Amniotic stem cell (primary cell): ENCODE data around the gene BACH1.
A peak's percentile ranks its signal among the peaks of the same experiment; 100 is the strongest.
"Not testable (repeated sequence)": the region's sequence is repeated elsewhere in the genome, so short reads cannot be mapped to it uniquely, and the experiment has no call there.

Experiments
- DNase-seq: peaks from one replicate; lab custom pipeline; 2025; lab: John Stamatoyannopoulos, UW

BACH1 gene

DNA sequence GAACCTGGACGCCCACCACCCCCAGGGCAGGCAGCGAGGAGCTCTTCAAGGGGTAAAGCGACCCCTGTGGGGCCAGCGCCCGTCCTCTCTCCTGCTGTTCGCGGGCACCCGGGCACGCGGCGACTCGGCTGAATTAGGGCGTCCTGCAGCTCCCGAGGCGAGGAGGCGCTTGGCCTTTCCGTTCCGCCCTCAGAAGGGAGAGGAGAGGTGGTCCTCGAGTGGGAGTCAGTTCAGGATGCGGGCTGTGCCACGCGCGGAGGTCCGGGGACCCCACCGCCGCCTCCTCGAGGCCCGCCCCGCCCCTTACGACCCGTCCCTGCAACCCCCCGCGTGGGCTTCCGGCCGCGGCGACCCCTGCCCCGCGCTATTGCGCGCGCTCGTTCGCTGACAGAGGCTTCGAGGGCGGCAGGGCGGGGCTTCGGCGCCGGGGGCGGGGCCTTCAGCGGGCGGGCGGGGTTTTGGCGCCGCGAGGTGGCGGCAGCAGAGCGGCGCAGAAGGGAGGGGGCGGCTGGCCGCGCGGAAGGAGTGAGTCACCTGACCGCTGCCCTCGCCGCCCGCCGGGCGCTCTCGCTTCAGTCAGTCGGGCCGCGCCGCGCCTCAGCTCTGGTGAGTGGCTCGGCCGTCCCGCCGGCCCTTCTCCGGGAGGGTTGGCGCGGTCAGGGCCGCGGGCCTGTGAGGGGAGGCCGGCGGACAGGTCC lies at the start of gene BACH1:
TSS of gene BACH1 (plus strand) at position 575 of the 698 bp plus-strand sequence. CDS start 22,359 bp downstream, outside the sequence.
- peak; percentile 83 for DNase-seq

- not testable (repeated sequence) for DNase-seq
These were observed 49.4 kb upstream of the BACH1 start for GRCh38 chr21:29249289-29249688.

- DNase-seq: no peak
These were observed 48.1 kb upstream of the BACH1 start for GRCh38 chr21:29250636-29251035.

DNA sequence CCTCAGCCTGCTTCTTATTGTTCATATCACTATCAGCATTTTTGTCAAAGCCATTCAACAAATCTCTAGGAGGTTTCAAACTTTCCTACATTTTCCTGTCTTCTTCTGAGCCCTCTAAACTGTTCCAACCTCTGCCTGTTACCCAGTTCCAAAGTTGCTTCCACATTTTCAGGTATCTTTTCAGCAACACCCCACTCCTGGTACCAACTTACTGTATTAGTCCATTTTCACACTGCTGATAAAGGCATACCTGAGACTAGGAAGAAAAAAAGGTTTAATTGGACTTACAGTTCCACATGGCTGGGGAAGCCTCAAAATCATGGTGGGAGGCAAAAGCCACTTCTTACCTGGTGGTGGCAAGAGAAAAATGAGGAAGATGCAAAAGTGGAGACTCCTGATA lies 44.9 kb upstream of the BACH1 start:
- DNase-seq: not testable (repeated sequence)

DNA sequence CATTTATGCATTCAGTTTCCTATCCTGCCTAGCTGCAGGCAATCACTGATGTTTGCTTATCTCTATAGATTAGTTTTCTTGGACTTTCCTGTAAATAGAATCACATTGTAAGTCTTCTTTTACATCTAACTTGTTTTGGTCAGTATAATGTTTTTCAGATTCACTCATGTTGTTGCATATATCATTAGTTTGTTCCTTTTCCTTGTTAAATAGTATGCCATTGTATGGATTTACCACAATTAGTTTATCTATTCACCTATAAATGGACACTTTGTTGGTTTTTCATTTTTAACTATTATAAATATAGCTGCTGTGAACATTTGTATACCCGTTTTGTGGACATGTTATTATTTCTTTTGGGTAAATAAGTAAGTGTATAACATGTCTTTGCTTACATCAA lies 44.2 kb upstream of the BACH1 start:
- no peak for DNase-seq

DNA sequence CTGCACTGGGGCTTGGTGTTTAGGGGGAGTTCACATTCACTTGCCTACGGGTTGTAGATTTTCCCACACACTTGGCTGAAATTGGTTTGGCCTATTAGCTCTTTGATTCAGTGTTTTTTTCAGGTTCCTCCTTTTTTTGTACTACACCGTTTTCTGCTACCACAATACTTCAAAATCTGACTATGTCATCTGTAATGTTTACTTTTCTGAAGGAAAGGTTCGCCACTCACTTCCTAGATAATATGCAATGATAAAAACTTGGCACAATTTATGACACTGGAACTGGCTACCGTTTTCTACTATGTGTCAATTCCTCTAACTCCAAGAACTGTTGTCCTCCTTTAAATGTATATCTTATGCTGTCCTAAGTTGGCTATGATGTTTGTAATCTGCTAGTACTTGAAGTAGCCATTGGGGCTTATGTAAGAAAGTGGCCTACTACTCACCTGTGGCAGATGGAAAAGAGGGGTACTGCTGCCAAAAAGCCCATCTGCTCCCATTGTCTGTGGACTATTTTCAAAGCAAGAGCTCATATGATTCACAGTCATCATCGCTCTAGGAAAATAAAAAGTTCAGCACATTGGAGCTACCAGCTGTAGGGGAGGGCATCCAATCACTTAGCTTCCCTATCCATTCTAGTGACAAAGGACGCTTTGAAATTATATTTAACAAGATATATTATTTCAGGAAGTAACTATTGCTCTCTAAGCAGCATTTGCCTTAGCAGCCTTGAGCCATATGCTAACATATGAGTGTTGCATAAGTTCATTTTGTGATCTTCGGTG lies 42.4 kb upstream of the BACH1 start:
- DNase-seq: no peak

GRCh38 chr21:29257701-29258100 lies 41.0 kb upstream of the BACH1 start:
- no peak for DNase-seq

GRCh38 chr21:29258626-29259338 lies 39.9 kb upstream of the BACH1 start:
- peak; percentile 58 for DNase-seq

DNA sequence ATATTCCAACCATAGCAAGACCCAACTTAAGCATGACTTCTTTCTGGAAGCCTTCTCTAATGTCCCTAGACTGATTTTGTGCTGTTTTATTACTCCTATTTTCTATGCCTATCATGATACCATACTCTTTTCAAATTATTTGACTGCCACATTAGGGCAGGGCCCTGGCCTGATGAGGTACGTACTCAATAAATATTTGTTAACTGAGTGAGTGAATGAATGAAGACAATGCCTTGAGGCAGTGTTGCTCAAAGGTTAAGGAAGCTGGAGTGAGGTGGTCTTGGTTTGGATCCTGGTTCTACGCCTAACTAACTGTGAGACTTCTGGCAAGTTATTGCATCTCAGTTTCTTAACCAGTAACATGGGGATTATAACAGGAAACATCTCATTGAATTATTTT lies 38.3 kb upstream of the BACH1 start:
- DNase-seq: no peak

DNA sequence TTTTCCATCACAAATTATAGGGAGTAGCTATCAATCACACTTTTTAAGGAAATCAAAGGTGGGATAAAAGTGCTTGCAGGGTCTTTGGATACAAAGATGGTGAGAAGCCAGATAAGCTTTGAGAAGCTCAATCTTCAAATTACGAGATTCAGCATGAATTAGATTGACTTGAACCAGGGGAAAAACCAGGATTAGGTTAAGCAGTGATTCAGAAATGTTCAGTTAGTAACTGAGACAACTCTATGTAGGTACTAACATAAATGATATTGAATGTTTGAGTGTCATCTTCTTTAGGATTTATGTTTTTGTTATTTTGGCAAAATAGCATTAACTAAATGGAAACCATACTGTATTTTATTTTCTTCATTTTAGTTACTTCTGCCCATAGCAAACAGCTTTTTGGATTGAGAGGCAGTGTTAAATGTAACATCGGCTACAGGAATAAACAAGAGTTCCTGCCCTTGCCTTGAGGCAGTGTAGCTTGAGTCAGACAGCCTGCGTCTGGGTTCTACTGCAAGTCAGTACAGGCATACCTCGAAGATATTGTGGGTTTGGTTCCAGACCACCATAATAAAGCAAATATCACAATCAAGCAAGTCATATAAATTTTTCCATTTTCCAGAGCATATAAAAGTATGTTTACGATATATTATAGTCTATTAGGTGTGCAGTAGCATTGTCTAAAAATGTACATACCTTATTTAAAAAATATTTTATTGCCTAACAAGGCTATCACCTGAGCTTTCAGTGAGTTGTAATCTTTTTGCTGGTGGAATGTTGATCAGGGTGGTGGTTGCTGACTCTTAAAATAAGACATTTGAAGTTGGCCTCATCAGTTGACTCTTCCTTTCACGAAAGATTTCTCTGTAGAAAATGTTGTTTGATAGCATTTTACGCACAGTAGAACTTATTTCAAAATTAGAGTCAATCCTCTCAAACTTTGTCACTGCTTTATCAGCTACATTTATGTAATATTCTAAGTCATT lies 36.9 kb upstream of the BACH1 start:
- DNase-seq: no peak

GRCh38 chr21:29264721-29265120 lies 34.0 kb upstream of the BACH1 start:
- no peak for DNase-seq

- DNase-seq: no peak
These were observed 32.8 kb upstream of the BACH1 start for GRCh38 chr21:29265690-29266479.

DNA sequence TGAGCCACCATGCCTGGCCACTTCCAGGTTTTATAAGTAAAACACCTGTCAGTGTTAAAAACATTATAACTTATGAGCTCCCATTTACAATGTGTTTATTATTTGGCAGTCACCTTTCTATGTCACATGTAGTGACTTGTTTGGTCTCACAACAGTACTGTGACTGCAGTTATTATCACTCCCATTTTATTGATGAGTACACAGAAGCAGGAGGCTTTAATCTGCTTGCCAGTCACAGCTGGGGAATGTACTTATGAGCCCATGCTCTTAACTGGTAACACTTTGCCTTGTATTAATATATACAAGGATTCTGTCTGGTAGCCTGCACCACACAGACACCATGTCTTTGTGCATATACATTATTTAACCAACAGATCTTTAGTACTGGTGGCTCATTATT lies 31.1 kb upstream of the BACH1 start:
- no peak for DNase-seq

GRCh38 chr21:29271927-29272333 lies 26.8 kb upstream of the BACH1 start:
- DNase-seq: no peak

- DNase-seq: no peak
These were observed 21.3 kb upstream of the BACH1 start for GRCh38 chr21:29277442-29277841.

DNA sequence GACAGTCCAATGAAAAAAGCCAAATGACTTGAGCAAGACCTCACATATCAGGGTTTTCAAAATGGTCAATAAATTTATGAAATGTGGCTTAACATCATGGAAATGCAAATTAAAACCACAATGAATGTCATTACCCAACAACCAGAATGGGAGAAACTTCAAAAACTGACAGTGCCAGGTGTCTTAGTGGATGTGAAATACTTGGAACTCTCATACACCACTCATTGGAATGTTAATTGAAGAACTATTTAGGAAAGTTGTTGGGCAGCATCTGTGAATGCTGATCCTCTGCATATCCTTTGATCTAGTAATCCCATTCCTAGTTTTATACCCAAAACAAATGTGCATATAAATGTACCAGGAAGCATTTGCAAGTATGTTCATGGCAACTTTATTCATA lies 19.2 kb upstream of the BACH1 start:
- DNase-seq: no peak

DNA sequence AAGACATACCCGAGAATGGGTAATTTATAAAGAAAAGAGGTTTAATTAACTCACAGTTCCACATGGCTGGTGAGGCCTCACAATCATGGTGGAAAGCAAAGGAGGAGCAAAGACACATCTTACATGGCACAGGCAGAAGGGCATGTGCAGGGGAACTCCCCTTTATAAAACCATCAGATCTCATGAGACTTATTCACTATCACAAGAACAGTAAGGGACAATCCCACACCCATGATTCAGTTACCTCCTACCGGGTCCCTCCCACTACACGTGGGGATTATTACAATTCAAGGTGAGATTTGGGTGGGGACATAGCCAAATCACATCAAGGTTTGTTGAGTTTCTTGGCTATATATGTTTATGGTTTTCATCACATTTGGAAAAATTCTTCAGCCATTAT lies 16.9 kb upstream of the BACH1 start:
- not testable (repeated sequence) for DNase-seq

GRCh38 chr21:29287383-29287782 lies 11.3 kb upstream of the BACH1 start:
- DNase-seq: no peak

- no peak for DNase-seq
These were observed 10.5 kb upstream of the BACH1 start for GRCh38 chr21:29288239-29288638.

DNA sequence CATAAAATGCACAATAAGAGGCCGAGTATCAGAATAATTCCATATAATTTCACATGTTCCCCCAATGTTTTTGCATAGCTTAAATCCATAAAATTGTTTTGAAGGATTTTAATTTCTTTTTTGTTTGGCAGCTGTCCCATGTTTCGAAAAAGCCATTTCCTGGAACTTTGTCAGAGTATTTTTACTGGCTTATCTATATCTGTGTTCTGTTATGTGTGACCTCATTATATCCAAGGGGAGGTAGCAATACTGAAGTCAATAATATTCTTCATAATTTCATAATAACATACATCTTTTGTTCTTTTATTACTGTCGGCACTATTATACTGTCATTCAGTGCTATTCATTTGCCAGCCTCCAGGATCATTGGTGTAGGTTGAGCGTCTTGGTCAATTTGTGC lies 9.4 kb upstream of the BACH1 start:
- no peak for DNase-seq

- no peak for DNase-seq
These were observed 8.5 kb upstream of the BACH1 start for GRCh38 chr21:29290240-29290639.
